ENCODE data around the gene LDLRAD3. TPM values are rescaled to one million over a fixed set of nuclear protein-coding genes. Genes with fewer than 3 reads are reported as not detected.

LDLRAD3 gene
- total RNA-seq, 5 donors from 2014 or later (not counting 1 experiment from before 2014, with no cell fraction given), result 0.18 to 0.22 TPM; not detected in 3

DNA sequence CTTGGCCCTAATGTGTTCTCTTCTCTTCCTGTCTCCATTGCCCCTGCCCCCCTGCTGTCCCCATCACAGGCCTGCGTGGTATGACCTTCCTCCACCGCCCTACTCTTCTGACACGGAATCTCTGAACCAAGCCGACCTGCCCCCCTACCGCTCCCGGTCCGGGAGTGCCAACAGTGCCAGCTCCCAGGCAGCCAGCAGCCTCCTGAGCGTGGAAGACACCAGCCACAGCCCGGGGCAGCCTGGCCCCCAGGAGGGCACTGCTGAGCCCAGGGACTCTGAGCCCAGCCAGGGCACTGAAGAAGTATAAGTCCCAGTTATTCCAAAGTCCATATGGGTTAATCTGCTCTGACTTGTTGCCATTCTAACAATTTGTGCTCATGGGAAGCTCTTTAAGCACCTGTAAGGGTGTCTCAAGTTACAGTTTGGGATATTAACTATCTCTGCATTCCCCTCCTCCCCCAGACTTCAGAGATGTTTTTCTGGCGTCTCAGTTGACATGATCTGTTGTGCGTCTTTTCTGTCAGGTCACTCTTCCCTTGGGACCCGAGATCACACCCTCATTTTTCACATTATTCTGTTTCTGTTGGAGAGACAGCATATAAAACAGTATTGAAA, 285.3 kb downstream of the LDLRAD3 start:
- Mint-ChIP-seq H3K27ac (no peak overlapping the region), H3K36me3 (no peaks in the 10 kb centered on the region), H3K9me3 (no peaks in the 10 kb centered on the region), H3K27me3 (peaks cover 2 to 5% of the 10 kb centered on the region in 2 donors), H3K4me3 (no peak overlapping the region), H3K4me1 (no peaks in the 10 kb centered on the region)
- ChIA-PET CTCF (no interaction called here), POLR2A (no interaction called here)
- no peak overlapping the region for H3K27ac ChIP-seq (ENCODE audit: low read length)
- H3K4me3 ChIP-seq (ENCODE audit: control insufficient read depth in 1 of 2, extremely low read depth in 1 of 2, low read length in 1 of 2), result no peak overlapping the region
- WGBS (ENCODE audit: insufficient coverage), result 82% methylated on average over 9 of the region's 12 CpGs
- no peaks in the 10 kb centered on the region for H3K36me3 ChIP-seq (ENCODE audit: control insufficient read depth in 2 of 2, extremely low read depth in 1 of 2, insufficient read depth in 1 of 2, low read length in 1 of 2)
- H3K4me1 ChIP-seq (ENCODE audit: control insufficient read depth in 1 of 2, extremely low read depth in 1 of 2, insufficient read depth in 2 of 2, low read length in 2 of 2), result no peaks in the 10 kb centered on the region
- no peak for ATAC-seq (replicated peaks in 1 of 4)
- H3K27me3 ChIP-seq (replicated peaks in 1 of 2; ENCODE audit: control insufficient read depth in 2 of 2, extremely low read depth in 1 of 2, insufficient read depth in 2 of 2, low read length in 1 of 2), result peaks cover 0 to 7% of the 10 kb centered on the region in 2 experiments
- no peaks in the 10 kb centered on the region for H3K9me3 ChIP-seq
- no peak for DNase-seq

DNA sequence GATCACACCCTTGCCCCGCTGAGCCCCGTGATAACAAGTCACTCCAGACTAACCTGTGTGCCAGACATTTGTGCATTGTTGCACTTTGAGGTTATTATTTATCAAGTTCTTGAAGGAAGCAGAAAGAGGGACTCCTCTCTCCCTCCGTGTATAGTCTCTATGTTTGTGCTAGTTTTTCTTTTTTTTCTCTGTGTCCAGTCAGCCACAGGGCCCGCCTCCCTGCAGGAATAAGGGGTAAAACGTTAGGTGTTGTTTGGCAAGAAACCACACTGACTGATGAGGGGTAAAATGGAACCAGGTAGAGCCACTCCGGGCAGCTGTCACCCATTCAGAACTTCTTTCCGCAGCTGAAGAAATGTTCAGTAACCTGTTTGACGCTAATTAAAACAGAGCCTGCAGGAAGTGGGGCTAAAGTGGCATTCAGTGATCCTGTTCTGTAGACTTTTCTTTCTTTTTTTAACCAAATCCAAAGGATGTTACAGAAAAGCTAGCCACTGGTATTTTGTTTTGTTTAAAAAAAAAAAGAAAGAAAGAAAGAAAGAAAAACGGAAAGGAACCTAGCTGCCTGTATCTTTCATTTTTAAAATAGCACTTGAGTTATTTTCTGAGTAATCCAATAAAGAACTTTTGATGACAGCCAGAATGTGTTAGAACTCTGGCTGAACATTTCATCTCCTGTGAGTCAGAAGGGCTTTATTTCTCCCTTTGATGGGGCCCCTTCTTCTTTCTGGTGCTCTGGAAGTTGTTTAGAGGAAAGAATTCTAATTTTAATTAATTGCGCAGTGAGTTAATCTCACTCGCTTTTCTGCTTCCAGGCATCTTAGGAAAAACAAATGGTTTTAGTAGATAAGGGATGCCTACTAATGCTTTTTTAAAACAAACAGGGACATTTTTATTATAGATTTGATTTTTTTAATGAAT, 287.2 kb downstream of the LDLRAD3 start:
- ChIA-PET POLR2A (interaction anchor here in 1 of 2 donors (0.6 to 0.7 kb wide), 2 partner anchors 86 to 208 kb away, joined by 3 to 5 read pairs; no protein-coding TSS in a partner anchor), CTCF (no interaction called here)
- Mint-ChIP-seq H3K36me3 (no peaks in the 10 kb centered on the region), H3K4me3 (no peak overlapping the region), H3K9me3 (no peaks in the 10 kb centered on the region), H3K27me3 (peaks cover 2 to 5% of the 10 kb centered on the region in 2 donors), H3K4me1 (no peaks in the 10 kb centered on the region), H3K27ac (no peak overlapping the region)
- no peak for DNase-seq
- ATAC-seq (replicated peaks in 1 of 4), result no peak
- Histone ChIP-seq H3K27me3 (replicated peaks in 1 of 2; ENCODE audit: control insufficient read depth in 2 of 2, extremely low read depth in 1 of 2, insufficient read depth in 2 of 2, low read length in 1 of 2) (peaks cover 0 to 7% of the 10 kb centered on the region in 2 experiments), H3K4me1 (ENCODE audit: control insufficient read depth in 1 of 2, extremely low read depth in 1 of 2, insufficient read depth in 2 of 2, low read length in 2 of 2) (no peaks in the 10 kb centered on the region), H3K9me3 (no peaks in the 10 kb centered on the region), H3K36me3 (ENCODE audit: control insufficient read depth in 2 of 2, extremely low read depth in 1 of 2, insufficient read depth in 1 of 2, low read length in 1 of 2) (no peaks in the 10 kb centered on the region), H3K4me3 (ENCODE audit: control insufficient read depth in 1 of 2, extremely low read depth in 1 of 2, low read length in 1 of 2) (no peak overlapping the region), H3K27ac (ENCODE audit: low read length) (no peak overlapping the region)
- 76% methylated on average over 2 of the region's 11 CpGs for WGBS (ENCODE audit: insufficient coverage)

DNA sequence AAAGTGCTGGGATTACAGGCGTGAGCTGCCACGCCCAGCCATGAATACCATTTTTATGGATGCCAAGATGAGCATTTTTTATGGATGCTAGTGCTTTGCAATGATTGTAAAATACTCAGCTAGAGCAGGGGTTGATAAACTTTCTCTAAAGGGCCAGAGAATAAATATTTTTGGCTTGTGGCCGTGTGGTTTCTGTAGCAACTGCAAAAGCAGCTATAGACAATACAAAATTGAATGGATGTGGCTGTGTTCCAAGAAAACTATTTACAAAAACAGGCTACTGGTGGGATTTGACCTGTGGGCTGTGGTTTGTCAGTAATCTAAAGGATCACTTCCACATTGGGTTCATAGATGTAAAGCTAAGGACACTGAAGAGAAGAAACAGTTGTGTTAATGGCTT, 289.3 kb downstream of the LDLRAD3 start:
- no peaks in the 10 kb centered on the region for H3K36me3 Mint-ChIP-seq
- ATAC-seq (replicated peaks in 1 of 4) (no peak), DNase-seq (no peak)
- H3K4me1 Mint-ChIP-seq, result no peaks in the 10 kb centered on the region
- Histone ChIP-seq H3K36me3 (ENCODE audit: control insufficient read depth in 2 of 2, extremely low read depth in 1 of 2, insufficient read depth in 1 of 2, low read length in 1 of 2) (no peaks in the 10 kb centered on the region), H3K9me3 (no peaks in the 10 kb centered on the region), H3K27ac (ENCODE audit: low read length) (no peak overlapping the region), H3K4me3 (ENCODE audit: control insufficient read depth in 1 of 2, extremely low read depth in 1 of 2, low read length in 1 of 2) (no peak overlapping the region), H3K27me3 (replicated peaks in 1 of 2; ENCODE audit: control insufficient read depth in 2 of 2, extremely low read depth in 1 of 2, insufficient read depth in 2 of 2, low read length in 1 of 2) (peaks cover 0 to 7% of the 10 kb centered on the region in 2 experiments), H3K4me1 (ENCODE audit: control insufficient read depth in 1 of 2, extremely low read depth in 1 of 2, insufficient read depth in 2 of 2, low read length in 2 of 2) (no peaks in the 10 kb centered on the region)
- ChIA-PET POLR2A (no interaction called here), CTCF (interaction anchor here in 1 of 2 donors (0.7 kb wide), 1 partner anchor 16 kb away, joined by 8 read pairs; no protein-coding TSS in a partner anchor)
- H3K4me3 Mint-ChIP-seq, result no peak overlapping the region
- no peak overlapping the region for H3K27ac Mint-ChIP-seq
- WGBS (ENCODE audit: insufficient coverage), result 80% methylated on average over 3 of the region's 3 CpGs
- H3K9me3 Mint-ChIP-seq, result no peaks in the 10 kb centered on the region
- H3K27me3 Mint-ChIP-seq, result peaks cover 8 to 12% of the 10 kb centered on the region in 2 donors

DNA sequence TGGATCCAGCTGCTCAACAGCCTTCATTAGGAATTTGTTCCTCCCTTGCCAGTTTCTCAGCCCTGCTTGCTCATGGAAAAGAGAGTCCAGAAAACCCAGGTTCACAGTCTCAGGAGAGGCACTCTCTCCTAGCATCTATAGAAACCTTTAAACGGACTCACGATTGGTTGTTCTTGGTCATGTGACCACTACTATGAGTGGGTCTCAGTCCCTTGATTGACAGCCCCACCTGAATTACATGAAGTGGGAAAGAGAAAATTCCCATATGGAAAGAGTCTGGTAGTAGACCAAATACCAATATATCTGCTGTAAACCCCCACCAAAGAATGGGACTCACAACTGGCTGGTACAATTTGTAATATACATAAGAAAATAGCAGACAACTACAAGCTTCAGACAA, 291.0 kb downstream of the LDLRAD3 start:
- CTCF ChIA-PET, result no interaction called here
- H3K4me1 ChIP-seq (ENCODE audit: control insufficient read depth in 1 of 2, extremely low read depth in 1 of 2, insufficient read depth in 2 of 2, low read length in 2 of 2), result no peaks in the 10 kb centered on the region
- Mint-ChIP-seq H3K9me3 (no peaks in the 10 kb centered on the region), H3K4me3 (no peak overlapping the region), H3K27me3 (peaks cover 7 to 8% of the 10 kb centered on the region in 2 donors), H3K4me1 (no peaks in the 10 kb centered on the region), H3K36me3 (no peaks in the 10 kb centered on the region), H3K27ac (no peak overlapping the region)
- ATAC-seq (replicated peaks in 1 of 4) (no peak), DNase-seq (no peak)
- POLR2A ChIA-PET, result no interaction called here
- peaks cover 0 to 4% of the 10 kb centered on the region in 2 experiments for H3K27me3 ChIP-seq (replicated peaks in 1 of 2; ENCODE audit: control insufficient read depth in 2 of 2, extremely low read depth in 1 of 2, insufficient read depth in 2 of 2, low read length in 1 of 2)
- H3K9me3 ChIP-seq, result no peaks in the 10 kb centered on the region
- WGBS (ENCODE audit: insufficient coverage), result no CpG with 5 or more reads among the region's 2 CpGs
- H3K4me3 ChIP-seq (ENCODE audit: control insufficient read depth in 1 of 2, extremely low read depth in 1 of 2, low read length in 1 of 2), result no peak overlapping the region
- H3K27ac ChIP-seq (ENCODE audit: low read length), result no peak overlapping the region
- H3K36me3 ChIP-seq (ENCODE audit: control insufficient read depth in 2 of 2, extremely low read depth in 1 of 2, insufficient read depth in 1 of 2, low read length in 1 of 2), result no peaks in the 10 kb centered on the region

DNA sequence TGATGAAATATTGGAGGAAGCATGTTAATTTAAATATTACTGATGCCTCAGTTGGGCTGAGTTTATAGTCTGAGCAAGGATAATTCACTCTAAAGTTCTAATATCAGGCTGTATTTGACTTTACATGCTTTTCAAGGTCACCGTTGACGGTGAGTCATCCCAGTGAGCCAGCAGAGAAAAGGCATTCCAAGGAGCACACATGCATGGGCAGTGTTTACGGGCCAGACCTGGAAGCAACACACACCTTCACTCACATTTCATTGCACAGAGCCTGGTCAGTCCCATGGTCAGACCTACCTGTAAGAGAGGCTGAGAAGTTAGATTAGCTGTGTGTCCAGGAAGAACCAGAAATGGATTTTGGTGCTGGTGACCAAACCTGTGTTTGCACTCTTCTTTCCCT, 291.9 kb downstream of the LDLRAD3 start:
- ChIA-PET POLR2A (no interaction called here), CTCF (no interaction called here)
- Histone ChIP-seq H3K9me3 (no peaks in the 10 kb centered on the region), H3K36me3 (ENCODE audit: control insufficient read depth in 2 of 2, extremely low read depth in 1 of 2, insufficient read depth in 1 of 2, low read length in 1 of 2) (no peaks in the 10 kb centered on the region), H3K4me1 (ENCODE audit: control insufficient read depth in 1 of 2, extremely low read depth in 1 of 2, insufficient read depth in 2 of 2, low read length in 2 of 2) (no peaks in the 10 kb centered on the region), H3K27me3 (replicated peaks in 1 of 2; ENCODE audit: control insufficient read depth in 2 of 2, extremely low read depth in 1 of 2, insufficient read depth in 2 of 2, low read length in 1 of 2) (peaks cover 0 to 6% of the 10 kb centered on the region in 2 experiments), H3K27ac (ENCODE audit: low read length) (no peak overlapping the region), H3K4me3 (ENCODE audit: control insufficient read depth in 1 of 2, extremely low read depth in 1 of 2, low read length in 1 of 2) (no peak overlapping the region)
- Mint-ChIP-seq H3K4me1 (no peaks in the 10 kb centered on the region), H3K9me3 (no peaks in the 10 kb centered on the region), H3K4me3 (no peak overlapping the region), H3K36me3 (no peaks in the 10 kb centered on the region), H3K27ac (no peak overlapping the region), H3K27me3 (peaks cover 6 to 7% of the 10 kb centered on the region in 2 donors)
- no peak for ATAC-seq (replicated peaks in 1 of 4)
- WGBS (ENCODE audit: insufficient coverage), result no CpG with 5 or more reads among the region's 3 CpGs
- DNase-seq, result no peak

DNA sequence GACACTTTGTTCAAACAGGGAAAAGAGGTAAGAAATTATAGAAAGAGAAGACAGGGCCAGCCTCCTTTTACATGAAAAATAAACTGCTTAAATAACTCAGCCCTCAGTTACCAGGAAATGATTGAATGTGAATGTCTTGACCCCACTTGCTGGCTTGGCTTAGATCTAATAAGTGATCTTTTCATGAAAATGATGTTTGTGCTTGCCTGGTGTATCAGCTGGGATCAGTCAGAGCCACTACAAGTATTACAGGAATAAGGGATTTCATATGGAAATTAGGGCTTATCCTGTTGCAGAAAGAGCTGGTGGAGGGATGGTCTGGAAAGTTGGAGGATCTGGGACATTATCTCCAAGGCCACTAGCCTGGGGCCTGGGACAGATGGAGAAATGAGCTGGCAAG, 293.5 kb downstream of the LDLRAD3 start:
- no peaks in the 10 kb centered on the region for H3K9me3 ChIP-seq
- H3K36me3 ChIP-seq (ENCODE audit: control insufficient read depth in 2 of 2, extremely low read depth in 1 of 2, insufficient read depth in 1 of 2, low read length in 1 of 2), result no peaks in the 10 kb centered on the region
- no peaks in the 10 kb centered on the region for H3K9me3 Mint-ChIP-seq
- no peak for ATAC-seq (replicated peaks in 1 of 4)
- H3K27ac Mint-ChIP-seq, result no peak overlapping the region
- peaks cover 0 to 13% of the 10 kb centered on the region in 2 experiments for H3K27me3 ChIP-seq (replicated peaks in 1 of 2; ENCODE audit: control insufficient read depth in 2 of 2, extremely low read depth in 1 of 2, insufficient read depth in 2 of 2, low read length in 1 of 2)
- H3K36me3 Mint-ChIP-seq, result no peaks in the 10 kb centered on the region
- H3K27me3 Mint-ChIP-seq, result peaks cover 12 to 14% of the 10 kb centered on the region in 2 donors
- no peak overlapping the region for H3K27ac ChIP-seq (ENCODE audit: low read length)
- H3K4me3 Mint-ChIP-seq, result no peak overlapping the region
- no peak overlapping the region for H3K4me3 ChIP-seq (ENCODE audit: control insufficient read depth in 1 of 2, extremely low read depth in 1 of 2, low read length in 1 of 2)
- ChIA-PET CTCF (no interaction called here), POLR2A (no interaction called here)
- no peaks in the 10 kb centered on the region for H3K4me1 Mint-ChIP-seq
- H3K4me1 ChIP-seq (ENCODE audit: control insufficient read depth in 1 of 2, extremely low read depth in 1 of 2, insufficient read depth in 2 of 2, low read length in 2 of 2), result no peaks in the 10 kb centered on the region
- DNase-seq, result no peak

Data from T-cell (primary cell).